Lung microvascular endothelial cell (primary cell): ENCODE measurements around the gene COPS2. TPM values are rescaled to one million over a fixed set of nuclear protein-coding genes. Genes with fewer than 3 reads are reported as not detected.
"Not testable (repeated sequence)": the region's sequence is repeated elsewhere in the genome, so short reads cannot be mapped to it uniquely, and the experiment has no call there.

Experiments used
- DNase-seq, 2 donors: peaks; one replicate each; pipeline versions ENCODE4 v3.0.0 to v3.0.0-alpha.2; 2010; ENCODE audit warnings: low read depth in 2 of 2
- total RNA-seq: library from RNA; depleted of rRNA; stranded (reverse); fragments of >200 nt; gene quantifications from 2 replicates; pipeline ENCODE4 v1.2.1, GENCODE V29; 2014

The COPS2 gene
- total RNA-seq, 1 donor from 2014 or later = 30.0 TPM

DNA sequence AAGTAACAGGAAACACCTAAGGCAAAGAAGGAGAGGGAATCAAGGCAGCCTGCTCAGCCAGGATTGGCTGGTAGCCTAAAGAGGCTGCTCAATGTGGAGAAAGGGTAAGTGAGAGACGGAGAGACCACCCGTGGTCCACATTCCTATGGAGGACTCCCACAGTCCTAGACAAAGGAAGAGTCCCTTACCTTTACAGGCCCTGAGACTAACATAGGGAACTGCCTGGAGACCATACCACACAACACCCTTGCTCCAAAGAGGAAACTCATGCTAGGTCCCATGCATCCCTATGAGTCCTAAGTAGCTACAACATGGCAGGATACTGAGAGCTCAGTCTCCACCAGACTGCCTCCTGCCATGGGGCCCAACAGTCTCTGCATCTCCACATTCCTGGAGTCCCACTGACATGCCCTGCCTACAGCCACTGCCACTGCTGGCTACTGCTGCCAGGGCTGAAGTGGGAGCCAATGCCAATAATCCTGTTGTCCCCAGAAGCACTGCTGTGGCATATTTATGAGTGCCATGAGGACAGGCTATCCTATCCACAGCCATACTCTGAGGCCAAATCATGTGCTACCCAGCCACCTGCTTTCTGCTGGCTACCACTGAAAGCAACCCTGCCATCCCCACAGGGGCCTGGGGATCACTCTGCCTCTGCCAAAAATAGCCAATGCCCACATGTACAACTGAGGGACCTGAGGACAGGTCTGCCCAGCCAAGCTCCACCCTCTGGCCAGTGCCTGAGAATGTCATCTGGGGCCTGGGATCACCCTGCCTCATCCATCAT, 45.0 kb downstream of the COPS2 start:
- DNase-seq = no peak

DNA sequence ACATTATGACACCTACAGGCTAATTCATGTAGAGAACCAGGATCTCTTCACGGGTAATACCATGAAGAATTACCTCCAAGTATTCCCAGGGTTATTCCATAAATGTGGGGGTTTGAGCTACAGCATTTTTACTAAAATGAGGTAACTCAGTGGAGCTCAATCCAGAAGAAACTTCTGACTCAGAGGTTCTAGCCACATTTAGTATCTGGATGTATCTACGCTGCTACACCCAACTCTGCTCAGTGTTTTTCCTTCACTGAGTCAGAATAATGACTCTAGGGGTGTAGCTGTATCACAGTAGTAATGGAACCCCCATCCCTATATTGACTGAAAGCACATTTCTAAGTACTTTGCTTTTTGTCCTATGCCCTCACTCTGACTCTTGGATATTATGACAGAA, 52.4 kb downstream of the COPS2 start:
- DNase-seq = peak in 1 of 2 donors; percentile 44

DNA sequence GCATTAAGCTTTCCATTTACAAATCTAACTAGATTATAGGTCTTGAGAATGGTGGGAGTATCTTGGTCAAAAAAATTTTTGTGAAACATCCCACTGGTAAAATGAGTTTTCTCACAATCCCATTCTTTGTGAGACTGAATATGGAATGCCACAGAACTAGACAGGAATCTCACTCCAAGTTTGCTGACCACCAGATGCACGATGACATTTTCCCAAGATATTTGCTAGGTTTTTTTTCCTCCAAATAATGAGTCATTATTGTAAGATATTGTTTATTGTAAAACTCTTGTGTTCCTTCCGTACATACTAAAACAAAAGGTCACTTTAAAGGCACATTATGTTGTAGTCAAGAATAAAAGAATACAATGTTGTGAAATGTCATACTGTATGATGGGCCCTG, 53.9 kb downstream of the COPS2 start:
- peak in 1 of 2 donors; percentile 84 for DNase-seq

DNA sequence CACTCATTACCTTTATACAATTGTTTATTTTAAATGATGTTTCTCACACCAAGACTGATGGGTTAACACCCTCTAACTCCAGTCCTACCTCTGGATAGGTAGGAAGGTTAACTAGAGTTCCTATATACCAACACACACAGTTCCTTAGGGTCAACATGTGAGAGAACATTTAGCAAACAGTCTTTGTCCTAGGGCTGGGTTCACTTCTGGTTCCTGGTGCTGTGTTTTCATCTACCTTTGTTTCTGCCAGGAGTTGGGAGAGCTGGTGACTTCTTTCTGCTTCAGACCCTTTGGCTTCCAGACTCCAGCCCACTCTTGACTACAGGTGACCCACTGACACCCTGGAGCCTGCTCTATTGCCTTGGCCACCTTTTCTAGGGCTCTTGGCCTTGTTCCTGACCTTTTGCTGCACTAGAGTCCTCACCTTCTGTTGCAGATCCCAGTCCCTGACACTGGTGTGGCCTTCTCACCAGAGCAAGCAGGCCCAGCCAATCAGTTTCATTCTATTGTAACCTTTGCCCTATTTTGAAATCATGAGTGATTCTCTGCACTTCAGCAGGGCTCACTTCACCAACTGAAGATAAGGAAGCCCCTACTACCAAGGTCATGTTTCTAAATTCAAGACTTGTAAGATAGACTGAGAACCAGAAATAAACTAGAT, 59.2 kb downstream of the COPS2 start:
- no peak for DNase-seq

DNA sequence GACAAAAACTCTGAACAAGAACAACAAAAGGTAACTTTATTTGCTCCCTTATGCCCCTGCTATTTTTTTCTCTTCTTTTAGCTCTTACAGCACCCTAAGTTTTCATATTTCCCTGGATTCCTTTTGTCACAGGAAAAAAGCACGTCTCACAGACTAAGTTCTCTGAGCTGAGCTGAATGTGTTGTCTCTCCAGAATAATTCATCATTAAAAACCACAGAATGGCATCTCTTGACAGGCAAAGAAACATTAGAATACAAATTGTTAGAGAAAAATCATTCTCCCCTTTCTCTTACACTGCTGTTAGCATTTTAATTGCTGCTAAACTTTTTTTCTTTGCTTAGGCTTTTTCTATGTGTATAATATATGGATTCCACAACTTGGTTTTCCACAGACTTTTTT, 60.5 kb downstream of the COPS2 start:
- no peak for DNase-seq

DNA sequence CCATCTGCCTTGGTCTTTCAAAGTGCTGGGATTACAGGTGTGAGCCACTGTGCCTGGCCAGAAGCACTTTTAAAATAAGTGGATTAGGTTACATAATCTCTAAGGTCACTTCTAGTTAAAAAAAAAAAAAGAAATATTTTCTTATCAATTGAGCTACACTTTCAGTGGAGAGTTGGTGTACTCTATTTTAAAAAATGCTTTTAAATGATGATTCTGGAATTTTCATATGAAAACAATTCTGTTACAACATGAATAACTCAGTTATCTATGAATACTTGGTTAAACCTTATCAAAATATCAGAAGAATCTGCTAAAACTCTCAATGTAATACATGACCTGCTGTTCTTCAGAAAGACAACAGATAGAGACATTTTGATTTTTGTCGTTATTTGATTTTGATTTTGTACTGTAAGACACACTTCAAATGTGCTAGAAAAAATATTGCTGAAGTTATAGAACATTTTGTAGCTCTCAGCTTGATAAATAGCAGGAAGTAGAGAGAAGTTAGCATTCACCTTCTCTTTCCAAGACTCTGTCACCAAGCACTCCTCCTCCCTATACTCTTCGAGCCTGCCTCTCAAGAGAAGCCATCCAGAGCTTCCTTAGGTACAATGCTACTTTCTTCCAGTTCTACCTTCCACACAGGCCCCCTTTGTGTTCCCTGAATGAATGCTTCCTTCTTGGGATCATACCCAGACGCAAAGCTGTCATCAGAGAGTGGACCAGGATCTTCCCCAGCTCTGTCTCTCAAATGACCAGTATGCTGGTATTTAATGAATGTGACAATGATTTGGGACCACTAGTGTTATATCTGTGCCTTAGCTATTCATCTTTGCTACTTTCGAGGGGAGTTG, 61.9 kb downstream of the COPS2 start:
- no peak for DNase-seq

DNA sequence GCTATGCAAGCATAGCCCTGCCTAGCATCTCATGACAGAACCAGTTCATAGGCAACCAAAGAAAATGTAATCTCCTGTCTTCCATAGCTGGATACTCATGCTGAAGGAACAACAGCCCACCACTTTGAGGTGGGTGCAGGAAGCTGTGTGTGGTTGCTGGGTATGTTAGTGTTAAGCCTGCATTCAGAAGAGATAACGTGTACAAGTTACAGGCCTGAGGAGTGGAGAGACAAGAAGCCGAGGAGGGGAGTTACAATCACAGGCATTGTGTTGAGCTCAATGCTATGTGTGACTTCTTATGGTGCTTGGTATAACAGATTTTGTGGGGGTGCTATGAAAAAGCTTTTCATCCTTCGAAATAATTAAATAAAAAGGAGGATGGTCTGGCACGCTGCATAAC, 66.4 kb downstream of the COPS2 start:
- no peak for DNase-seq

DNA sequence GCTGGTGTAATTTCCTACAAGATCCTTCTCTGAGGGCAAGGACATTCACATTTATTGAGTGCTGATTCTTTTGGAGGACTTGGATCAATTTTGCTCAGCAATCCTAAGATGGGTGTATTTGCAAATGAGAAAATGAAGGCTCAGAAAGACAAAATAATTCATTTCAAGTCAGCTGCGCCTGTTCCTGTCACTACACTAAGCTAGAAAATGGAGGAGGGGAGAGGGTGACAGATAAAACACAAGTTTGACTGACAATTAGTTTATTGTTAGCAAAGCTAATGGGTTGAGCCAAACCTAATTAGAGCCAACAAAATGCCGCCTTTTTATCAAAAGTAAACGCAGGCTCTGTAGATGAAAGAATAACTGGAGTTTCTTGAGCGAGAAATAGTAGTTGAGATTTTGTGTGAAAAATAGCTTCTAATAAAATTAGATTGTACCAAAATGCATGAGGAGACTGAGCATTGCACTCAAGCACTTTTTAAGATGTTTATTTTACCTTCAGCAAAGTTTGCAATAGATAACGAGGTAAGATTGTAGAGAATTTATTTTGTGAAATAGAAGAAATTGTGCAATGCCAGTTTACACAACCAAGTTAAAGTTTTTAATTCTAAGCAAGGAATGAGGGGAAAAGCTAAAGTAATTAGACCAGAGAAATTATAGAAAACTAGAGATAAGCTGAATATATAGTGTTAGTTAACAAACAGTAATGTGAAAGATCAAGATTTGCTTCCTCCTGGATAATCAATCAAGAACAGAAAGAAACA, 69.5 kb downstream of the COPS2 start:
- DNase-seq = no peak

DNA sequence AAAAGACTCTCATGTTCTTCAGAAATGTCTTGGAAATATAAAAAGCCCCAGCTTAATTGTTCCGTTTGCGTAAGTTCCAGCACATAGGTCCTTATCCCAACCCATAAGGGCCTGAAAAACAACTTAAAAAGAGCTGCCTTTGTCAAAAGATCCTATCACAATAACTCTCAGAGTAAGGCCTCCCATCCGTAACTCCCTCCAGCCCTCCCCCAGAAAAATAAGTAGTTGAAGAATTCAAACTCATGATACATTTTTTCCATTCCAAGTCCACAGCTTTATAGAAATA, 71.2 kb downstream of the COPS2 start:
- no peak for DNase-seq

DNA sequence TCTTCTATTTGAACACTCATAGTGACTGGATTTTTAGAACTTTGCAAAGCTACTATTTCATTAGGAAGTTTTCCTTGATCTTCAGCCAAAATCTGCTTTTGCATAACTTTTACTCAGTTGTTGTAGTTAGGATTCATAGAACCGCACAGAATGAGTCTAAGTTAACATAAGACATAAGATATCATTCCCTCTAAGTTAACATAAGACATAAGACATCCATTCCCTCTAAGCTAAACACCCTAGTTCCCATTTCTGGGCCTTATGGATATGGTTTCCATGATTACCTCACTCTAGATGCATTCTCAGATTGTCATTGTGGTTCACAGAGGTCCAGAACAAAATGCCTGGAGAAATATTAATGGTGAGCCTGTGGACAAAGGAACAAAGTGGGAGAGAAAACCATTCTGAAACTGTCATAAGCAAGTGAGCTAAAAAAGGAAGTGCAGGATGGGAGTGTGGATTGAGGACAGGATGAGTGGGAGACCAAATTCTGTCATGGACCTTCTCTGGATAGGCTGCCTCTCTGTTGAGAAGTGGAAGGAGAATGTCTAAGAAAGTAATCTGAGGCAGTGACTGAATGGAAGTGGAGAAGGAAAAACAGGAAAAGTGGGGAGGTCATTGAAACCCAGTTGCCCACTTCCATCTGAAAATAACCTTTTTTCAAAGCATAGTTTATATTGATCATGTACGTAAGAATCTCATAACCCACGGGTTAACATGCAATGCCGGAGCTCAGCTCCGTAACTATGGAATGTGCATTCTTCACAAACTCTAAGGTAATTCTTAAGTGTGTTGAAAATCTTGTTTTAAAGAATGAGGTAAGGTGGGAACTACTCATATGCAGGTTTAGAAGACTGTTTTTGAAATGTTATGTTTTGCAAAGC, 71.8 kb downstream of the COPS2 start:
- no peak for DNase-seq

DNA sequence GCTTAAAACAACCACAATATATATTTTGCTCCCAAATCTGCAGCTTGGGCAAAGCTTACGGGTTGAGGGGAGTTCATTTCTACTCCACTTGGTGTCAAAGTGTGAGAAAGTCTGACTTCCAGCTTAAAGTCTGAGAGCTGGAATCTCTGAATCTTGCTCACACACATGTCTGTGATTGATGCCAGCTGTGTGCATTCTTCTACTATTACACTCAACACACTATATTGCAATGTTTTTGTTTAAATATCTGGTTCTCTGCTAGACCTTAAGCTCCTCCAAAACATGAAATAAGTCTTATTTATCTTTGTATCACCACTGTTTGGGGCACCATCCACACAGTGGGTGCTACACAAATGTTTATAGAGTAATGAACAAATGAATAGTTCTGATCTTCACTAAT, 72.4 kb downstream of the COPS2 start:
- no peak for DNase-seq

DNA sequence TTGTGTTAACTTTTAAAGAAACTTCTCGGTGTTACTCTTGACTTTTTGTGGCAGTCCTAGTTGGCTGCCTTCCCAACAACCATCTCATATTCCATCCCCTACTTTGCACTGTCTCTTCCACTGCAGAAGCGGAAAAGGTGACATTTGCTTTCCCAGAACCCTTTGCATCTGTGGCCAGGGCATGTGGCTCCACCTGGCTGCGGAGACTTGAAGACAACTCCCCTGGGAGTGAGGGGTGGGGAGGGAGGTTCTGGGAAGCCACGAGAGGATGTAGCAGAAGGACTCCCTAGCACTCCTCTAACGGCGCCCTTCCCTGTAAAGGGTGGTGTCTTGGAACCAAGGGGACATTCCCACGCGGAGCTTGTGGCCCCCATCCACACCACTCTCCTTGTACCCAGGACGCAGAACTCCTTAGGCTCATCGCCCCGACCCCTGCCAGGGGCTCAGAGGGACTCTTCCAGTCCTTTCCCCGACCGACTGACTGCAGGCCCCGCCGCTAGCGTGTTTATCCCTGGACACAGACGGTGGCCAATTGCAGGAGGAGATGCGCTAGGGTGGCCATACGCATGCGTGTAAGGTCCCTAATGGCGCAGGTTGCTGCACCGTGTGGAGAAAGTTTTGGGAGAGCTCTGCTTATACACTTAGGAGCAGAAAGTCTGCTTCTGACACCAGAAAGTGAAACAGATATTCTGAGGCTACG, 75.9 kb downstream of the COPS2 start:
- DNase-seq = no peak

DNA sequence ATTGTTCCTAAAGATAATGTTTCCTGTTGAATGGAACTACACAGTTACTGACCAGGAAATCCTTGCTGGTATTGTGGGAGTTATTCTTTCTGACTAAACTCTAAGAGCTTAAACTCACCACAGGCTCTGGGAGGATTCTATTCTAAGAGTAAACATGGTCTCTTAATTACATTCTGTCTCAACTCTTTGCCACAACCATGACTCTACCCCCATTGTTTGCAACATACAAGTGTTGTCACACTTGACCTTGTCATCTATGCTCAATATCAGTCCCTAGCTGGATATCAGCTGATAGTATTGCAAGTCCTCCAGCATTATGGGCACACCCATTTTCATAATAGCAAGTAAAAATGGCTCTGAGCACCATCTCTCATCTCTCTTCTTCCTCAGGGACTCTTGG, 79.5 kb downstream of the COPS2 start:
- peak; percentile 14 for DNase-seq

DNA sequence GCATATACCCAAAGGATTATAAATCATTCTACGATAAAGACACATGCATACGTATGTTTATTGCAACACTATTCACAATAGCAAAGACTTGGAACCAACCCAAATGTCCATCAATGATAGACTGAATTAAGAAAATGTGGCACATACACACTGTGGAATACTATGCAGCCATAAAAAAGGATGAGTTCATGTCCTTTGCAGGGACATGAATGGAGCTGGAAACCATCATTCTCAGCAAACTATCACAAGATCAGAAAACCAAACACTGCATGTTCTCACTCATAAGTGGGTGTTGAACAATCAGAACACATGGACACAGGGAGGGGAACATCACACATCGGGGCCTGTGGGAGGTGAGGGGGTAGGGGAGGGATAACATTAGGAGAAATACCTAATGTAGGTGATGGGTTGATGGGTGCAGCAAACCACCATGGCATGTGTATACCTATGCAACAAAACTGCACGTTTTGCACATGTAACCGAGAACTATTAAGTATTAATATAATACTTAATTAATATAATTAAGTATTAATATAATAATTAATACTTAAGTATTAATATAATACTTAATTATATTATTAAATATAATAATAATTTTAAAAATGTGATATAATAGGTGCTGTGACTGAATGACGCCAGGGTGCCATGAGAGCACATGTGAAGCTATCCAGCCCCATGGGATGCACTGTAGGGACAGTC, 80.7 kb downstream of the COPS2 start:
- DNase-seq = not testable (repeated sequence)

Other genes with a start within 250 kb of the COPS2 start
- gene SHC4, start 191.7 kb downstream of the COPS2 start, total RNA-seq = under 0.01 and 0.22 TPM in 2 replicates
- 22.0 and 26.4 TPM in 2 replicates for gene SECISBP2L, start 109.2 kb downstream of the COPS2 start, total RNA-seq
- gene GALK2, start 14.6 kb upstream of the COPS2 start, total RNA-seq = 32.5 and 41.3 TPM in 2 replicates